GM19099 (cell line): ENCODE results near the gene TUBB2B.

Experiments
- POLR2A ChIP-seq: IDR thresholded peaks from 3 replicates; pipeline ENCODE4 v1.6.1; 2011; ENCODE audit warnings: low read depth; ENCODE audit not compliant: insufficient read length; ENCODE audit errors: extremely low read depth

TUBB2B gene

DNA sequence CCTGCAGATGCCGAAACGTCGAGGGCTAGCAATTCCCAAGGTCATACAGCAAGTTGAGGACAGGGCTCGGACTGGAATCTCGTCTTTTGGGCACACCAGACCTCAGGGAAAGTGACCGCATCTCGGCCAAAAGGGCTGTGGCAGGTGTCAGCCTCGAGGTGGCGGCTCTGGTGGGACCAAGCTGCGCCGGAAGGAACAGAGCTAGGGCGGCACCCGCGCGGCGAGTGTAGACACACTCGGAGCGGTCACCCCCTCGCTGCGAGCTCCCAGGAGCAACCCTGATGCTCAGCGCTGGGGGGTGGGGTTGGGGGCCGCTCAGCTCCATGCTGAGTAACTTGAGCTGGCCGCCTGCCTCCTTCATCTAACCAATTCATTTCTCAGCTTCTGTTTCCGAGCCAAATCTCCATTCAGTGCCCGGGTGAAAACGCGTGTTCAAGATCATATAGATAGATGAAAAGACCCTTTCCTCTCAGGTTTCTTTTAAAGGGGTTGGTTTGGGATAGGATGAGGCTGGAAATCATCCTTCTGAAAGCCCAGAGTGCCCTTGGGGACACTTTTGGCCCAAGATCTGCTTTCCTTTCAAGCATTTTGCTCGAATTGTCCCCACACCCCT is 2.2 kb upstream of the TUBB2B start:
- no peak for TF ChIP-seq POLR2A

DNA sequence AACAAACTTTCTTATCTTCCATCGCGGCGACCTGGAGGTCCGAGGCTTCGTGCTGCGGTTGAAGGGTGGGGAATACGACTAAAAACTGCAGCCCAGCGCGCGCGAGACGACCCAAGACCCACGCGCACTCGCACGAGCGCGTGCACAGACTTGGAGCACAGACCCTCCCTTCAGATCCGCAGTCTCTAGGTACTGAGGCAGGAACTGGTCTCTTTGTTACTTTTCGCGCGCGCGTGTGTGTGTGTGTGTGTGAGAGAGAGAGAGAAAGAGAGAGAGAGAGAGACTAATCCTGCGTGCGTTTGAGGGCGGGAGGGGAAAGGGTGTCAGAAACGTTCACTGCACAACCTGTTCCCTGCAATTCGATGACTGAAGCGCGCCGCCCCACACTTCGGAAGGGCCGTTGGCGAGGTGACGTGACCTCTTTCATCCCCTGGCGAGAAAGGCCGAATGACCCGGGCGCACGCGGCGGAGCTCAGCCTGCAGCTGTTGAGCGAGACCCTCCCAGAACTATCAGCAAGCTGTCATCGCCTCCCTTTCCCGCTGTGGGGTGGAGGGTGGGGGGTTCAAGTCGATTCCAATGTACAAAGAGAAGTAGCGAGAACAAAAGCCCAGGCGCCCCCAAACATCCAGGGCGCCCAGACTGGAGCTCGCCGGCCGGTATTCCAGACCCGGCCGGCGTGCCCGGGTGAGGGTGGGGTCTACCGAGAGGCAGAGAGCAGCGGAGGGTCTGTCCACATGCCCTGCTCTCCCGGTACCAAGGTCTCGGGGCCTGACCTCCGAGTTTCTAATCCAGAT is 1.5 kb upstream of the TUBB2B start:
- peak; percentile 24 for TF ChIP-seq POLR2A

DNA sequence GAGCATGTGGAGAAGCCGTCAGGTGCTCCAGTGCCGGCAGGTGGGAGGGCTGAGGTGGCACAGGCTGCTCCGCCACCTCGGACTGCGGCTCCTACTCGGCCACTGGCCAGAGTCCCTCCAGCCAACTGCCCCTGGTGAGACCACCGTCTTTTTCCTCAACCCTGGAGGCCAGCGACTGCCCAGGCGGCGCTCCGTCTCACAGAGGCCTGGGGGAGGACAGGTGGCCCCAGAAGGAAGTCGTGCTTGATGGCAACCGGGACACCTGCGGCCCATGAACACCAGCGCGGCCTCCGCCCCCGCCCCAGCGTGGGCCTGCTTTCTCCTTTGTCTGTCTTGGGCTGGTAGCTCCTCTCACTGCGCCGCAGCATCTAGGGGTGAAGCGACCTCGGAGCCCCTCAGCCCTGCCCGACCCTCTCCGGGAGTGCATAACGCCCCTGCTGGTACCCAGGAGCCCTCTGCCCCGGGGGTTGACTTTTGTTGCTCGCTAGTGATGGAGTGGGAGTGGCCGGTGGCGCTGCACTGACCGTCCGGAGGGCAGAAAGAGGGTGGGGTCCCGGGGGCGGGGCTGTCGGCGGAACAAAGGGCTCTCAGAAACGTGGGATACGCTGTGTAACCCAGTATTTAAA is 706 bp upstream of the TUBB2B start:
- TF ChIP-seq POLR2A, result peak; percentile 32

DNA sequence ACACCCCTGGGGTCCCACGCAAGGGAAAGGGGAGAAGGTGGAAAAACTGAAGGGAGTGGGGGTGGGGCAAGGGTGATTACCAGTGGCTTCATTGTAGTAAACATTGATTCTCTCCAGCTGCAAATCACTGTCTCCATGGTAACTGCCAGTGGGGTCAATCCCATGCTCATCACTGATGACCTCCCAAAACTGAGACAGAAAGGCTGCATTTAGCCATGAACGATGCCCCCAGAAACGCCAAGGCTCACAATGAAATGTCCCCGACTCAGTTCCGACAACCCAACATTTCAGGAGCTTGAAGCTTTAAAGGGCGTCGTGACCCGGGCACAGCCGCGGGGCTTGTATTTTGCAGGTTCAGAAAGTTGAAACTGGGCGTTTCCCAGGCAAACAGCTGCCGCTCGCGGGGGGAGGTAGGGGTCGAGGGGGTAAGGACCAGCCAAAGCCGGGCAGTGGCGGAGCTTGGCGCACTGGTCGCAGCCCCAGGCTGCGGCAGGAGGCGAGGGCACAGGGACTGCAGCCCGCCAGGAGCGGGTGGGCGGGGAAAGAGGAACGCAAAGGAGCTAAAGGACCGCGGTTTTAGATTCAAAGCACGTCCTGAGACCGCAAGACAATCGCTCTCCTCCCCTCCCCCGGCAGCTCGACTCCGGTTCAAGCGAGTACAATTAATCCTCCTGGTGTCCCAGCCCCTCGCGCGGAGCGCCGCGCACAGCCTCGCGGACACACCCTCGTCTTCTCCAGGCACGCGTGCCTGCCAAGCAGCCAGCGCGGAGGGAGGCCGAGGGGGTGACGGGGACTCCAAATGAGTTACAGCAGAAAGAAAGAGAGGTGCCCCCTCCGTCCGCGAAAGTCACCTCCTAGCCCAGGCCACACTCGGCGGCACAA is 731 bp downstream of the TUBB2B start:
- peak; percentile 25 for TF ChIP-seq POLR2A

DNA sequence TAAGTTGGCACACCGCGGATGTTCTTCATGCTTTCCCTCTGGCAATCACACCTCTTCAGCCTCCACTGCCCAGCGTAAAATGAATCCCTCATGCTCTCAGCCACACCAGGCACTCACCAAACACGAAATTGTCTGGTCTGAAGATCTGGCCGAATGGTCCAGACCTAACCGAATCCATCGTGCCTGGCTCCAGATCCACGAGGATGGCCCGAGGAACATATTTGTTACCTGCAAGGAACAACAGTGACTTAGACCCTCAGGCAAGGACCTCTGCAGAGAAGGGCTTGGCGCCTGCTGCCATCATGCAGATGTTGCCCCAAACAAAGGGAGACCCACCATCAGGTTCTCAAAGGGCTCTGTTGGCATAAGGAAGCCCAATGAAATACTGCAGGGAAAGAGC is 1.4 kb downstream of the TUBB2B start:
- no peak for TF ChIP-seq POLR2A

DNA sequence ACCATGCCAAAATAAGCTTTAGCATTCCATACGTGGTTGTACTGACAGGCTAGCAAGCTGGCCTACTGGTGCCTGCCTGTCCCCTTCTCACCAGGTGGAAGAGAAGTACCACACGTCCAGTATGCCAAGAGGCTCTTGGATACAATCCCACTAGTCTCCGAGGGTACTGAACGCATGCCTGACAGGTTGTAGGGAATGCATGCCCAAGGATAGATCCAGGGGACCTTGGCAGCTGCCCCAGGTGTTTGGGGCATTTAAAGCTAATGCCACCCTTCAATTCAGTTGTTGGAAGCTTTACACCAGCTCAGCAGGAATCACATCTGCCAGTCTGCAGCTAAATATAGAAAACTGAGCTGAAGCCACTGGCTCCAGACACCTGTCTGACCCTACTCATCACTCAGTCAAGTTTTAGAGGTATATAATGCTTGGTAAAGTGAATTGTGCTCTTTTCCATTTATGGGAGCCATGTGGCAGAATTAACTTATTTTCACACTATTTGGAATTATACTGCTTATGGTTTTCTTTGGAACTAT is 4.9 kb downstream of the TUBB2B start:
- no peak for TF ChIP-seq POLR2A

DNA sequence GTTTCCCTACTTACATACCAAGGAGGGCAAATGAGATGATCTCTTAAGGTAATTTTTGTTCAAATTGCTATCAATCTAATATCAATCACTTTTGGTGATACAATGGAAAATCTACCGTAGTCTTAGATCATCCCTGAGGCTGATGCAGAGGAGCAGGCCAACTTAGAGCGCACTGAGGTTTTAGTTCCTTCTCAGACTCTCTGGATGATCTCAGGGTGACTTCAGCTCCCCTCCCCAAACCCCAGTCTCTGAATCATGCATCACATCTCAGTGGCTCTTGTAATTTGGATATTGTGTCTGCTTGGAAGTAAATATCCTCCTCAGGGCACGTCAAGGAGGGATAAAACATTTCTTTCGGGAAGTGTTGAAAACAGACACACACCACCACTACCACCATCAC is 5.9 kb downstream of the TUBB2B start:
- no peak for TF ChIP-seq POLR2A

DNA sequence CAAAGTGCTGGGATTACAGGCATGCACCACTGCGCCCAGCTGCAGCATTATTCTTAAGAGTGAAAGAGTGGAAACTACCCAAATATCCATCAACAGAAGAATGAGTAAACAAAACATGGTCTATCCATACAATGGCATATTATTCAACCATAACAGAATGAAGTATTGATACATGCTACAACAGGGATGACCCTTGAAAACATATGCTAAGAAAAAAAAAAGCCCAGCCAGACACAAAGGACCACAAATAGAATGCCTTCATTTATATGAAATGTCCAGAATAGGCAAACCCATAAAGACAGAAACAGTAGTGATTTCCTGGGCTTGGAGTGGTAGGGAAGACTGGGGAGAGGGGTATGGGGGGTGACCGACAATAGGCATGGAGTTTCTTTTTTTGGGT is 7.1 kb downstream of the TUBB2B start:
- no peak for TF ChIP-seq POLR2A

DNA sequence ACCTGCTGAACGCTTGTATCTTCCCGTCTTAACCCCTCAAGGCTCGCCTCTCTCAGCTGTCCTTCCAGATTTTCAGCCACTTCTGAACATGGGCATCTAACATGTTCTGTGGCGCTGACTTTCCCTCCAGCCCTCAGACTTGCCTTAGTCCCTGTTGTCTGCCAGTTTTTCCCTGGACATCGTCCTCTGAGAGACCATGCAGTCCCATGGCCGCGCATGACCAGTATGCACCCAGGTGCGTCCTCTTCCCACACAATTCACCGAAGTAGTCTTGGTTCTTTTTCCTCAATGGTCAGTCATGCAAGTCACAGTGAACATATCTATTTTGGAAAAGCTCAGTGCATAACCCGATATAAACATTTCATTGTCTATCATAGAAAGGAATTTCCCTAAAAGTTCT is 9.2 kb downstream of the TUBB2B start:
- TF ChIP-seq POLR2A, result no peak

DNA sequence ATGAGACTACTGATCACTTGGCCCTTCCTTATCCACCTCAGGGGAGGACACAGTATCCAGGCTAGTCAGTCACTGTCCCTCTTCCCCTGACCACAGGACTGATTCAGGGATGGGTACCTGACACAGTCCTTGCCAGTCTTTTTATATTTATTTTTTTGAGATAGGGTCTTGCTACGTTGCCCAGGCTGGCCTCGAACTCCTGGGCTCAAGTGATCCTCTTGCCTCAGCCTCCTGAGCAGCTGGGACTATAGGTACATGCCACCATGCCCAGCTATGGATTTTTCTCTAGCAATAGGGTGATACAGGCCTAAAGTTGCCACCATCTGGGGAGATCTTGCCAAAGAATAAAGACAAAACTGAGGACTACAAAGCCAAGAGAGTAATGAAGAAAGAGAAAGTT is 10.2 kb downstream of the TUBB2B start:
- no peak for TF ChIP-seq POLR2A

DNA sequence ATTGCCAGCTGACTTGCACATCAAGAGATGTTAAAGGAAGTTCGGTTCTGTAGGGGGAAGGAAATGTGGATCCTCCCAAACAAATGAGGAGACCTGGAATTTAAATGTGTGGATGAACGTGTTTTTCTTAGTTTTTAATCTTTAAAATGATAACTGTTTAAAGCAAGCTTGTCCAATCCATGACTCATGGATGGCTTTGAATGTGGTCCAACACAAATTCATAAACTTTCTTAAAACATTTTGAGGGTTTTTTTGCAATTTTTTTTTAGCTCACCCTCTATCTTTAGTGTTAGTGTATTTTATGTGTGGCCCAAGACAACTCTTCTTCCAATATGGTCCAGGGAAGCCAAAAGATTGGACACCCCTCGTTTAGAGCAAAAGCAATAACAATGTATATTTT is 12.6 kb downstream of the TUBB2B start:
- TF ChIP-seq POLR2A, result no peak

DNA sequence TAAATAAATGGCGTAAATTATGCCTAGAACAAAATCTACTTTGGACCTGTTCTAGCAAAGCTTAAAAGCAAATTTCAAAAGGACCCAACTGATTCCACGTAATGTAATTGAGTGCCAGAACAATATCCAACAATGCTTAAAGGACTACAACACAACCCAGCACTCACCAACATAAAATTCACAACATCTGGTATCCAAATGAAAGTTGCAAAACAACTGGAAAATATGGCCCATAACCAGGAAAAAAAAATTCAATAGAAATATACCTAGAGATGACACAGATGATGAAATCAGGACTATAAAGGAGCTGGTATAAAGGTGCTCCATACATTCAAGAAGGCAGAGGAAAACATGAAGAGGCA is 14.1 kb downstream of the TUBB2B start:
- no peak for TF ChIP-seq POLR2A

DNA sequence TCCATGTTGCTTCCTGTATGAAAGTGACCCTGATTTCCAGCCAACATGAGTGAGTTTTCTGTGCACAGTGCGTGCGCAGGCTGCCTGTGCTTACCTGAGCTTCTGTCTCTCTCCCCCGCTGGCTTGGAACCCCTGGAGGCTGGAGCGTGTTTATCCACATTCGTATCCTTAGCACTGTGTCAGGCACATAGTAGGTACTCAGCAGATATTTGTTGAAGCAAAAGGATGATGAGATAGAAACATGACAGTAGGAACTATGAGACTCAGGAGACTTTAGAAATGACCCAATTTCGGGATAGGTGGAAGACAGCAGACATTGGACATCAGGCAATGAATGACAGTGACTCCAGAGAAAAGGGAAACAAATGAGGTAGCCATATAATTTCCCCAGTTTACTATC is 15.2 kb downstream of the TUBB2B start:
- no peak for TF ChIP-seq POLR2A

DNA sequence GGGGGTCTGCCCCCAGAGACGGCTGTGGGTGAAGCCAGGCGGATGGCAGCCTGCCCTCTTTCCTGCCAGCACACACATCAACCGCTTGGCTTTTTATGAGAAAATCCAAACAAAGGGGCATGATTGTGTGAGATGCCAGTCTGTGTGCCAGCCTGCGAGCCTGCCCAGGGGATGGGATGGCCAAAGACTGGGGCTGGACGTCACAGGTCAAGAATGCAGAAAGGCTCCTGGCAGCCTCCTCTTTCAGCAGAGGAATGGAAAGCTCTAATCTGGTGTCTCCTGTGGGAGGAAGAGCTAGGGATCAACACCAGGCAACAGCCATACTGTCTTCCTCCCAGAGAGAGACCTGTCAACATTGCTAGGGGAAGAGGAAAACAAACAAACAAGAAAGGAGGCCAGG is 15.8 kb downstream of the TUBB2B start:
- TF ChIP-seq POLR2A, result no peak

DNA sequence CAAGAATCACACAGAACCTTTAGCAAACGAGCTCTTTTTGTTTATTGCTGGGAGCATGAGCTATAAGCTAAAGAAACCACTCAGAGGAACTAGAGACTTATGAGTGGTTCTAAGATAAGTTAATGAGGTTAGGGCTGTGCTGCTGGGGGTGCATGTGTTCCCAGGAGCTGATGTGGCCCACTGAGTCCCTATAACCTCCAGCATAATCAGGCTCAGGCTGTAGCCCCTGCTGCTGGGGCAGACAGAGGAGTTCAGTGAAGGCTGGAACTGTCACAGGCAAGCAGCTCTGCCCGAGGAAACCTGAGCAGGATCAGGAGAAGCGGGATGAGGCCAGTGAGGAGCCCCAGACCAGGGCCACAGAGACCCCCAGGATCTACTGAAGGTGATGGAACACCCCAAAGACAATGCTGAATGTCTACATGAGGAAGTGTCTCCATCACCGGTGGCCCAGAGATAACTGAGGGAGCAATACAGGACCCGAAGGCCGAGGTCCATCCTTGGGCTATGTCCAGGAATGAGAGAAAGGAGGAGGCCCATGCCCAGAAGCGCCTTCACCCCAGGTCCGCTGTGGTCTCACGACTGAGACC is 17.3 kb downstream of the TUBB2B start:
- no peak for TF ChIP-seq POLR2A
